H1 (cell line): Measurements from ENCODE around the gene UBQLN4. TPM values are rescaled to one million over a fixed set of nuclear protein-coding genes. Genes with fewer than 3 reads are reported as not detected.
A peak's percentile ranks its signal among the peaks of the same experiment; 100 is the strongest.

Experiments
- CTCF ChIA-PET: fragments of 300-600 bp; sonication (Branson Sonifier 250); formaldehyde crosslinking; loops from one replicate; lab custom pipeline; 2021; ENCODE audit not compliant: partially characterized antibody; lab: Charles Lee
- POLR2A ChIA-PET: fragments of 300-600 bp; sonication (Branson Sonifier 250); formaldehyde crosslinking; loops from one replicate; lab custom pipeline; 2021; ENCODE audit warnings: inconsistent platforms; ENCODE audit not compliant: partially characterized antibody; lab: Charles Lee
- DNase-seq, 2 experiments: peaks; one replicate each; pipeline versions ENCODE4 v3.0.0 to v3.0.0-alpha.2; 2010 to 2022; ENCODE audit warnings: low spot score in 2 of 2, low read depth in 1 of 2, mixed read lengths in 1 of 2
- FAIRE-seq: peaks from 2 replicates; lab custom pipeline; 2011; peaks lifted over from hg19 to GRCh38; lab: Jason Lieb, UNC
- H2AFZ ChIP-seq: 2 replicates; pipeline ENCODE4 v1.8.1; 2012; ENCODE audit warnings: low read length, inconsistent platforms
- H2AK5ac ChIP-seq: 2 replicates; pipeline ENCODE4 v1.6.1; 2013; ENCODE audit warnings: low read depth, low read length
- H2BK120ac ChIP-seq: replicated peaks from 2 replicates; pipeline ENCODE3; 2013; ENCODE audit warnings: low read depth, low read length, inconsistent platforms
- H2BK12ac ChIP-seq: 2 replicates; pipeline ENCODE4 v1.6.1; 2013; ENCODE audit warnings: low read depth, low read length
- H2BK15ac ChIP-seq: 2 replicates; pipeline ENCODE4 v1.6.1; 2013; ENCODE audit warnings: low read length
- H2BK20ac ChIP-seq: 2 replicates; pipeline ENCODE4 v1.6.1; 2013; ENCODE audit warnings: low read length
- H2BK5ac ChIP-seq: 2 replicates; pipeline ENCODE4 v1.6.1; 2013; ENCODE audit warnings: low read depth, low read length
- H3K14ac ChIP-seq: 2 replicates; pipeline ENCODE4 v1.6.1; 2013; ENCODE audit warnings: inconsistent platforms; ENCODE audit not compliant: insufficient read length
- H3K18ac ChIP-seq: 2 replicates; pipeline ENCODE4 v1.6.1; 2013; ENCODE audit warnings: low read length; ENCODE audit errors: extremely low read depth
- H3K23ac ChIP-seq: 2 replicates; pipeline ENCODE4 v1.6.1; 2013; ENCODE audit warnings: inconsistent platforms; ENCODE audit not compliant: insufficient read length
- H3K23me2 ChIP-seq: 2 replicates; pipeline ENCODE4 v1.6.1; 2013; ENCODE audit warnings: low read depth, low read length
- H3K27ac ChIP-seq: 2 replicates; pipeline ENCODE4 v1.6.1; 2011; ENCODE audit warnings: low read depth, low read length, inconsistent platforms
- H3K27me3 ChIP-seq, 4 experiments: replicated peaks in 1 of 4; 1 replicate in 1 of 4; 2 replicates in 3 of 4; pipeline versions ENCODE4 v1.6.1 to v1.8.1; 2011 to 2013; ENCODE audit warnings: low read length in 3 of 4, mild to moderate bottlenecking in 3 of 4, inconsistent platforms in 2 of 4, mixed read lengths in 2 of 4, moderate library complexity in 1 of 4; ENCODE audit not compliant: control insufficient read depth in 3 of 4, insufficient read depth in 3 of 4; ENCODE audit errors: extremely low read depth in 1 of 4
- H3K36me3 ChIP-seq, 4 experiments: 2 replicates each; pipeline versions ENCODE4 v1.6.1 to v1.8.1; 2011 to 2013; ENCODE audit warnings: mild to moderate bottlenecking in 4 of 4, low read length in 3 of 4, moderate library complexity in 2 of 4, control low read depth in 1 of 4, inconsistent platforms in 1 of 4; ENCODE audit not compliant: insufficient read depth in 4 of 4, control insufficient read depth in 2 of 4
- H3K4ac ChIP-seq: replicated peaks from 2 replicates; pipeline ENCODE3; 2013; ENCODE audit warnings: low read length, low read depth, mixed read lengths, inconsistent platforms; ENCODE audit not compliant: insufficient read length
- H3K4me1 ChIP-seq, 4 experiments: replicated peaks in 1 of 4; 1 replicate in 1 of 4; 2 replicates in 3 of 4; pipeline versions ENCODE4 v1.6.1 to v1.8.1; 2011 to 2013; ENCODE audit warnings: low read length in 3 of 4, inconsistent platforms in 2 of 4, mixed read lengths in 1 of 4; ENCODE audit not compliant: insufficient read depth in 4 of 4, control insufficient read depth in 3 of 4
- H3K4me2 ChIP-seq, 2 experiments: 2 replicates each; pipeline versions ENCODE4 v1.6.1 to v1.8.1; 2011 to 2013; ENCODE audit warnings: low read depth in 2 of 2, low read length in 2 of 2, control low read depth in 1 of 2, inconsistent platforms in 1 of 2, mild to moderate bottlenecking in 1 of 2; ENCODE audit not compliant: insufficient read depth in 1 of 2
- H3K4me3 ChIP-seq, 4 experiments: fragments of 200-600, 300-600 bp in 1 of 4; sonication (generic), shearing (Covaris generic), sonication (Bioruptor Twin) in 1 of 4; 2 replicates each; pipeline versions ENCODE4 v1.5.1 to v1.8.1; 2011 to 2016; ENCODE audit warnings: low read length in 4 of 4, low read depth in 3 of 4, control low read depth in 2 of 4, inconsistent platforms in 2 of 4, mild to moderate bottlenecking in 2 of 4, mixed read lengths in 1 of 4, moderate library complexity in 1 of 4; ENCODE audit not compliant: insufficient read depth in 2 of 4; ENCODE audit errors: extremely low read depth in 1 of 4
- H3K56ac ChIP-seq: replicated peaks from 2 replicates; pipeline ENCODE3; 2013; ENCODE audit warnings: low read depth, mild to moderate bottlenecking, mixed read lengths, low read length, inconsistent platforms; ENCODE audit not compliant: insufficient read length
- H3K79me1 ChIP-seq: 2 replicates; pipeline ENCODE4 v1.6.1; 2013; ENCODE audit warnings: low read depth, low read length, control low read depth
- H3K79me2 ChIP-seq, 2 experiments: 2 replicates each; pipeline versions ENCODE4 v1.6.1 to v1.8.1; 2012 to 2013; ENCODE audit warnings: low read length in 2 of 2, mild to moderate bottlenecking in 2 of 2, inconsistent platforms in 1 of 2; ENCODE audit not compliant: insufficient read depth in 2 of 2, control insufficient read depth in 1 of 2
- H3K9ac ChIP-seq, 4 experiments: replicated peaks in 1 of 4; 1 replicate in 1 of 4; 2 replicates in 3 of 4; pipeline versions ENCODE4 v1.6.1 to v1.8.1; 2011 to 2013; ENCODE audit warnings: low read depth in 3 of 4, low read length in 3 of 4, control low read depth in 2 of 4, mild to moderate bottlenecking in 2 of 4, moderate library complexity in 2 of 4, inconsistent platforms in 1 of 4; ENCODE audit errors: extremely low read depth in 1 of 4
- H3K9me3 ChIP-seq, 2 experiments: 2 replicates each; pipeline versions ENCODE4 v1.6.1 to v1.8.1; 2012 to 2013; ENCODE audit warnings: mild to moderate bottlenecking in 2 of 2, moderate library complexity in 2 of 2, control low read depth in 1 of 2, inconsistent platforms in 1 of 2, low read depth in 1 of 2, low read length in 1 of 2, mixed read lengths in 1 of 2; ENCODE audit not compliant: insufficient read depth in 2 of 2
- H4K20me1 ChIP-seq, 2 experiments: replicated peaks in 1 of 2; 2 replicates each; pipeline versions ENCODE3 to v1.8.1; 2011 to 2013; ENCODE audit warnings: inconsistent platforms in 2 of 2, low read length in 2 of 2, mild to moderate bottlenecking in 1 of 2; ENCODE audit not compliant: insufficient read depth in 2 of 2, control insufficient read depth in 1 of 2
- H4K5ac ChIP-seq: 2 replicates; pipeline ENCODE4 v1.6.1; 2013; ENCODE audit warnings: low read length, low read depth, mixed read lengths, inconsistent platforms; ENCODE audit not compliant: insufficient read length
- H4K8ac ChIP-seq: 2 replicates; pipeline ENCODE4 v1.8.0; 2013; ENCODE audit warnings: mild to moderate bottlenecking, moderate library complexity, low read length, inconsistent platforms; ENCODE audit not compliant: insufficient read depth; ENCODE audit errors: extremely low read depth
- H4K91ac ChIP-seq: replicated peaks from 2 replicates; pipeline ENCODE3; 2013; ENCODE audit warnings: low read length, mixed read lengths, inconsistent platforms; ENCODE audit not compliant: insufficient read length
- ASH2L ChIP-seq: fragments of 200-600, 300-600 bp; sonication (generic); IDR thresholded peaks from one replicate; pipeline ENCODE4 v1.7.1; 2017; ENCODE audit warnings: low read length
- BRCA1 ChIP-seq: IDR thresholded peaks from 2 replicates; pipeline ENCODE4 v1.6.1; 2012; ENCODE audit warnings: low read depth, low read length, improper control_type of control experiment
- FOSL1 ChIP-seq: IDR thresholded peaks from 2 replicates; pipeline ENCODE4 v1.6.1; 2011; ENCODE audit warnings: mild to moderate bottlenecking, low read depth, low read length, moderate library complexity; ENCODE audit not compliant: insufficient read depth
- HDAC6 ChIP-seq: IDR thresholded peaks from one replicate; pipeline ENCODE4 v1.7.1; 2012; ENCODE audit warnings: low read depth, mild to moderate bottlenecking, inconsistent platforms, low read length, moderate library complexity
- JUND ChIP-seq: IDR thresholded peaks from 2 replicates; pipeline ENCODE4 v1.6.1; 2011; ENCODE audit warnings: mild to moderate bottlenecking, improper control_type of control experiment, low read length
- KDM4A ChIP-seq: IDR thresholded peaks from one replicate; pipeline ENCODE4 v1.7.1; 2012; ENCODE audit warnings: low read depth, mild to moderate bottlenecking, moderate library complexity, low read length, inconsistent platforms; ENCODE audit not compliant: severe bottlenecking
- NANOG ChIP-seq: IDR thresholded peaks from 2 replicates; pipeline ENCODE4 v1.6.1; 2011; ENCODE audit warnings: low read length, low read depth, mild to moderate bottlenecking, inconsistent platforms; ENCODE audit not compliant: insufficient read depth, poor library complexity, severe bottlenecking
- RXRA ChIP-seq: IDR thresholded peaks from 2 replicates; pipeline ENCODE4 v1.6.1; 2011; ENCODE audit warnings: low read depth, mild to moderate bottlenecking, low read length, moderate library complexity; ENCODE audit not compliant: insufficient read depth
- SP1 ChIP-seq: IDR thresholded peaks from 2 replicates; pipeline ENCODE4 v1.6.1; 2011; ENCODE audit warnings: low read depth, low read length
- SP2 ChIP-seq: IDR thresholded peaks from 2 replicates; pipeline ENCODE4 v1.6.1; 2012; ENCODE audit warnings: mild to moderate bottlenecking, low read length, inconsistent platforms
- SP4 ChIP-seq: IDR thresholded peaks from 2 replicates; pipeline ENCODE4 v1.6.1; 2012; ENCODE audit warnings: low read length, inconsistent platforms
- SRF ChIP-seq: IDR thresholded peaks from 2 replicates; pipeline ENCODE4 v1.6.1; 2011; ENCODE audit warnings: mild to moderate bottlenecking, low read depth, low read length, moderate library complexity
- WGBS, 2 experiments: shearing (Covaris generic) in 1 of 2; methylation state at CpG; one replicate each; pipeline versions ENCODE4 v1.1.6 to v1.1.7; 2013 to 2015; ENCODE audit warnings: low lambda C conversion rate in 2 of 2, mixed read lengths in 2 of 2, inconsistent platforms in 1 of 2, low coverage in 1 of 2, missing lambda C conversion rate in 1 of 2; ENCODE audit not compliant: insufficient replicate concordance in 2 of 2, insufficient coverage in 1 of 2, insufficient read length in 1 of 2; ENCODE audit errors: extremely low coverage in 1 of 2, missing lambda C conversion rate in 1 of 2; 5-methylcytosine and 5-hydroxymethylcytosine counted together
- polyA plus RNA-seq, 7 experiments: library from polyadenylated mRNA; depleted of rRNA in 3 of 7; stranded (reverse) in 5 of 7; unstranded in 2 of 7; fragments of >200 nt in 5 of 7; fragments of 200-250 nt in 2 of 7; gene quantifications; 1 replicate in 5 of 7; 2 replicates in 1 of 7; 4 replicates in 1 of 7; pipeline versions ENCODE4 v1.2.1 to v1.2.3, GENCODE V29; 2011 to 2013; ENCODE audit warnings: missing spikeins in 2 of 7, mixed read lengths in 2 of 7
- total RNA-seq: library from RNA; stranded (reverse); fragmentation: NEBNext Ultra II Directional; extraction: Animal tissue kit (Norgen Biotek cat#: 25700); gene quantifications from 2 replicates; pipeline ENCODE4 v1.2.1, GENCODE V29; 2021

Gene UBQLN4
- total and polyA plus RNA-seq, 2 of the 8 experiments (the other 6 are each of a cell fraction or from before 2014, with no cell fraction given): 37.7 to 52.0 TPM

GRCh38 chr1:156054500-156055280 is 1.1 kb upstream of the UBQLN4 start, which contains the start of gene LAMTOR2:
TSS of gene LAMTOR2 (plus strand) at chr1:156054782. CDS start at chr1:156054890, 108 bp downstream.
- 1% methylated on average over 41 of the region's 53 CpGs; no CpG with 5 or more reads in 1 of the 2 experiments for WGBS, 2 experiments
- Histone ChIP-seq H3K79me2 (peaks cover 0 to 28% of the 10 kb centered on the region in 2 experiments; a peak in 3 of 4 replicates), H3K23ac (no peak within 1 kb of the TSS), H3K36me3 (peaks cover 6 to 11% (median 9%) of the 10 kb centered on the region in 4 experiments; a peak in 4 of 8 replicates), H4K91ac (peak within 1 kb of the TSS; percentile 94), H2BK120ac (peak within 1 kb of the TSS; percentile 92), H3K18ac (peak within 1 kb of the TSS; percentile 100), H2BK20ac (0 out of 2 replicates have a peak within 1 kb of the TSS, but pooled peaks have one; percentile 72), H2BK5ac (peak within 1 kb of the TSS; percentile 93), H3K23me2 (peaks cover 14% of the 10 kb centered on the region), H3K14ac (no peak within 1 kb of the TSS), H4K5ac (peak within 1 kb of the TSS; percentile 95), H3K9me3 (no peaks in the 10 kb centered on the region), H3K9ac (peak within 1 kb of the TSS; percentile 74 to 90 (median 80)), H3K4me2 (peak within 1 kb of the TSS; percentile 81 to 95), H2AFZ (peak within 1 kb of the TSS; percentile 89), H4K8ac (peak within 1 kb of the TSS; percentile 88), H3K4ac (peak within 1 kb of the TSS; percentile 92), H2BK12ac (peak within 1 kb of the TSS; percentile 81), H3K27ac (peak within 1 kb of the TSS; percentile 89), H2BK15ac (peak within 1 kb of the TSS; percentile 88; the same call in 1 of the 2 replicates), H3K27me3 (no peaks in the 10 kb centered on the region), H3K56ac (peak within 1 kb of the TSS; percentile 92), H4K20me1 (peaks cover 2% of the 10 kb centered on the region in 2 experiments), H2AK5ac (0 out of 2 replicates have a peak within 1 kb of the TSS, but pooled peaks have one; percentile 19), H3K79me1 (peaks cover 3% of the 10 kb centered on the region), H3K4me3 (peak within 1 kb of the TSS; percentile 93 to 99 (median 96)), H3K4me1 (peaks cover 0 to 6% (median 0%) of the 10 kb centered on the region in 4 experiments; a peak in 2 of 7 replicates)
- FAIRE-seq (peak; percentile 7), DNase-seq (peak; percentile 91 to 99)
- ChIA-PET POLR2A (interaction anchor here (0.7 to 6.9 kb wide), 11 partner anchors 9 to 87 kb away, joined by 3 to 88 read pairs (median 7); partner anchors contain the start of genes ARHGEF2 and RAB25), CTCF (interaction anchor here (1.2 to 12.9 kb wide), 6 partner anchors 12 to 87 kb away, joined by 3 to 139 read pairs (median 6); partner anchors contain the start of gene SSR2)
- TF ChIP-seq SP2 (no peak), FOSL1 (no peak), RXRA (no peak), KDM4A (peak; percentile 97), SP4 (peak; percentile 76; the same call in 1 of the 2 replicates), BRCA1 (no peak), NANOG (no peak), JUND (no peak), SRF (no peak), HDAC6 (no peak), ASH2L (peak; percentile 87), SP1 (peak; percentile 85)
